ENCODE results near the gene UNC13B.

GRCh38 chr9:35285731-35286130 lies 123.9 kb downstream of the UNC13B start:
- TF ChIP-seq POLR2AphosphoS5 (IDR thresholded peaks at IDR 0.05; ENCODE audit: insufficient read depth, low read depth, low read length) (no peak), CTCF (IDR thresholded peaks at IDR 0.05; ENCODE audit: extremely low read depth in 1 of 2, insufficient read depth in 1 of 2, low read depth in 1 of 2, low read length in 2 of 2) (no peak), POLR2A (IDR thresholded peaks at IDR 0.05; ENCODE audit: low read depth, low read length) (no peak), EZH2 (IDR thresholded peaks at IDR 0.05; ENCODE audit: borderline replicate concordance, low read depth, low read length, severe bottlenecking) (no peak), MAX (IDR thresholded peaks at IDR 0.05; ENCODE audit: insufficient read depth, insufficient read length) (no peak), FOS (IDR thresholded peaks at IDR 0.05; ENCODE audit: borderline replicate concordance, insufficient read depth, low read length) (no peak), MYC (IDR thresholded peaks at IDR 0.05; ENCODE audit: low read depth, low read length) (no peak)

Measured in endothelial cell of umbilical vein (primary cell).